B cell (primary cell): Measurements from ENCODE around the gene THAP11.

Experiments
- CTCF ChIP-seq: fragments of 200-600 bp; IDR thresholded peaks from one replicate; pipeline ENCODE4 v1.8.0; 2022; ENCODE audit warnings: antibody characterized with exemption, mild to moderate bottlenecking
- EZH2 ChIP-seq: IDR thresholded peaks from 2 replicates; pipeline ENCODE4 v1.6.1; 2012; ENCODE audit warnings: borderline replicate concordance, low read depth, mild to moderate bottlenecking, moderate library complexity, low read length; ENCODE audit not compliant: insufficient read depth, poor library complexity, severe bottlenecking

- TF ChIP-seq CTCF (no peak), EZH2 (no peak)
Measured at GRCh38 chr16:67833415-67834241, 8.5 kb upstream of the THAP11 start.
